CD4-positive, alpha-beta memory T cell (primary cell): ENCODE results near the gene CDKN3. TPM values are rescaled to one million over a fixed set of nuclear protein-coding genes. Genes with fewer than 3 reads are reported as not detected.

Experiments used
- CTCF ChIA-PET: fragments of 350-600 bp; sonication (Branson Sonifier 250); formaldehyde crosslinking; loops from one replicate; lab custom pipeline; 2021; ENCODE audit warnings: inconsistent platforms; ENCODE audit not compliant: partially characterized antibody; lab: Charles Lee
- POLR2A ChIA-PET: fragments of 350-600 bp; sonication (Branson Sonifier 250); formaldehyde crosslinking; loops from one replicate; lab custom pipeline; 2021; ENCODE audit not compliant: partially characterized antibody; lab: Charles Lee
- DNase-seq, 5 donors: peaks; one replicate each; pipeline versions ENCODE4 v3.0.0 to v3.0.0-alpha.2; 2020 to 2022; ENCODE audit warnings: mixed read lengths in 1 of 5
- H3K27ac ChIP-seq: one replicate; pipeline ENCODE4 v1.7.0; 2013; ENCODE audit warnings: low read depth, low read length
- H3K27me3 ChIP-seq: 2 replicates; pipeline ENCODE4 v1.7.0; 2013; ENCODE audit warnings: mild to moderate bottlenecking, low read length, moderate library complexity; ENCODE audit not compliant: insufficient read depth
- H3K36me3 ChIP-seq: 2 replicates; pipeline ENCODE4 v1.7.0; 2013; ENCODE audit warnings: mild to moderate bottlenecking, low read length, moderate library complexity; ENCODE audit not compliant: insufficient read depth
- H3K4me1 ChIP-seq: 2 replicates; pipeline ENCODE4 v1.7.0; 2013; ENCODE audit warnings: mild to moderate bottlenecking, low read length, moderate library complexity; ENCODE audit not compliant: insufficient read depth
- H3K4me3 ChIP-seq, 2 donors: one replicate each; pipeline ENCODE4 v1.7.0; 2013; ENCODE audit warnings: low read length in 2 of 2, mild to moderate bottlenecking in 1 of 2
- H3K9me3 ChIP-seq, 2 donors: one replicate each; pipeline ENCODE4 v1.7.0; 2013; ENCODE audit warnings: low read length in 2 of 2, control low read depth in 1 of 2; ENCODE audit not compliant: control insufficient read depth in 1 of 2
- H3K27ac Mint-ChIP-seq, 7 donors: one replicate each; pipeline ENCODE4 v1.8.0; 2020 to 2021; ENCODE audit warnings: mixed read lengths in 7 of 7, mild to moderate bottlenecking in 6 of 7, inconsistent platforms in 3 of 7, moderate library complexity in 3 of 7
- H3K27me3 Mint-ChIP-seq, 2 donors: one replicate each; pipeline ENCODE4 v1.8.0; 2020 to 2021; ENCODE audit warnings: mixed read lengths in 2 of 2
- H3K36me3 Mint-ChIP-seq, 2 donors: one replicate each; pipeline ENCODE4 v1.8.0; 2020 to 2021; ENCODE audit warnings: mixed read lengths in 2 of 2, inconsistent platforms in 1 of 2, mild to moderate bottlenecking in 1 of 2
- H3K4me1 Mint-ChIP-seq, 4 donors: one replicate each; pipeline ENCODE4 v1.8.0; 2020 to 2021; ENCODE audit warnings: mixed read lengths in 4 of 4, mild to moderate bottlenecking in 1 of 4
- H3K4me3 Mint-ChIP-seq, 8 donors: one replicate each; pipeline ENCODE4 v1.8.0; 2020 to 2021; ENCODE audit warnings: mixed read lengths in 8 of 8, mild to moderate bottlenecking in 7 of 8, moderate library complexity in 6 of 8, inconsistent platforms in 3 of 8
- H3K9me3 Mint-ChIP-seq, 8 donors: one replicate each; pipeline ENCODE4 v1.8.0; 2020 to 2021; ENCODE audit warnings: mixed read lengths in 8 of 8, mild to moderate bottlenecking in 5 of 8, inconsistent platforms in 3 of 8, moderate library complexity in 1 of 8
- intact Hi-C: fragments of 100-400 bp; cut with micrococcal nuclease; formaldehyde crosslinking; loops from one replicate; pipeline ENCODE4 v1.15.1; 2023
- polyA plus RNA-seq, 2 donors: library from polyadenylated mRNA; unstranded; fragments of 300-500 nt; fragmentation: Illumina TruSeq; gene quantifications; one replicate each; pipeline ENCODE4 v1.2.3, GENCODE V29; 2021
- total RNA-seq, 2 experiments: library from RNA; stranded (reverse); gene quantifications; one replicate each; pipeline ENCODE4 v1.2.3, GENCODE V29; 2021

The CDKN3 gene
- total and polyA plus RNA-seq, 4 experiments from 2014 or later = 1.1 to 5.0 (median 2.2) TPM

GRCh38 chr14:54443981-54444380 is 47.2 kb downstream of the CDKN3 start:
- Mint-ChIP-seq H3K27me3 (peaks cover 3 to 7% of the 10 kb centered on the region in 2 donors), H3K9me3 (peaks cover 0 to 1% (median 0%) of the 10 kb centered on the region in 8 donors), H3K36me3 (peaks cover 0 to 5% of the 10 kb centered on the region in 2 donors), H3K27ac (peak overlapping the region in 1 of 7 donors; percentile 6), H3K4me3 (no peak overlapping the region), H3K4me1 (peaks cover 18 to 29% (median 24%) of the 10 kb centered on the region in 4 donors)
- Histone ChIP-seq H3K27ac (no peak overlapping the region), H3K9me3 (no peaks in the 10 kb centered on the region), H3K4me3 (no peak overlapping the region), H3K27me3 (no peaks in the 10 kb centered on the region), H3K4me1 (peaks cover 23% of the 10 kb centered on the region), H3K36me3 (no peaks in the 10 kb centered on the region)
- intact Hi-C loops = loop anchor here (5.0 kb wide), 3 partner anchors 183 to 492 kb away; partner anchors contain the start of gene GCH1
- no peak for DNase-seq
- ChIA-PET POLR2A (interaction anchor here (1.4 to 2.1 kb wide), 2 partner anchors 45 to 47 kb away, joined by 5 to 6 read pairs; partner anchors contain the start of genes CDKN3 and GMFB), CTCF (interaction anchor here (0.6 to 3.0 kb wide), 4 partner anchors 40 to 66 kb away, joined by 3 to 22 read pairs (median 4); partner anchors contain the start of genes CDKN3 and CGRRF1)

DNA sequence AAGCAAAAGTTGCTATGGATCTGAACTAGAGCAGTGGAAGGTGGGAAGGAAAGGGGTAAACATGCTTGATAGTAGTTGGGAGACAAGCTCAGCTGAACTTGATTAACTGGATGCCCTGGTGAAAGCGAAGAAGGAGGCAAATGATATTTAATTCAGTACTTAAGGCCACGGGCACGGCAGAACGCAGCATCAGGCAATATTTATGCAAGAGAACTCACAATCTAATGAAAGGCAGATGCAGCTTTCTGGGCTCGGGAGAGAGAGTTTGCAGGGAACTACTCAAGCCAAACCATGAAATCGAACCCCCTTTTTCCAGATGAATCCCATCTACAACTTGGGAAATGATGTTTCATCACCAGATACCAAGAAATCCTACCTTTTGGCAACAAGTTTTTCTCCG is 47.9 kb downstream of the CDKN3 start:
- Histone ChIP-seq H3K4me1 (peaks cover 17% of the 10 kb centered on the region), H3K27ac (no peak overlapping the region), H3K9me3 (no peaks in the 10 kb centered on the region), H3K36me3 (no peaks in the 10 kb centered on the region), H3K27me3 (no peaks in the 10 kb centered on the region), H3K4me3 (no peak overlapping the region)
- intact Hi-C loops = loop anchor here (5.0 kb wide), 3 partner anchors 183 to 492 kb away; partner anchors contain the start of gene GCH1
- H3K36me3 Mint-ChIP-seq = peaks cover 0 to 5% of the 10 kb centered on the region in 2 donors
- POLR2A ChIA-PET = no interaction called here
- peaks cover 0 to 1% (median 0%) of the 10 kb centered on the region in 8 donors for H3K9me3 Mint-ChIP-seq
- H3K4me1 Mint-ChIP-seq = peaks cover 16 to 23% (median 18%) of the 10 kb centered on the region in 4 donors
- no peak overlapping the region for H3K4me3 Mint-ChIP-seq
- CTCF ChIA-PET = interaction anchor here (1.3 to 2.1 kb wide), 2 partner anchors 39 to 65 kb away, joined by 3 to 5 read pairs; partner anchors contain the start of gene CGRRF1
- peaks cover 5 to 7% of the 10 kb centered on the region in 2 donors for H3K27me3 Mint-ChIP-seq
- DNase-seq = no peak
- no peak overlapping the region for H3K27ac Mint-ChIP-seq

- Histone ChIP-seq H3K27me3 (no peaks in the 10 kb centered on the region), H3K36me3 (no peaks in the 10 kb centered on the region), H3K9me3 (no peaks in the 10 kb centered on the region), H3K4me1 (peaks cover 8% of the 10 kb centered on the region), H3K27ac (no peak overlapping the region), H3K4me3 (no peak overlapping the region)
- peaks cover 0 to 1% of the 10 kb centered on the region in 2 donors for H3K36me3 Mint-ChIP-seq
- intact Hi-C loops = no loop called here
- peaks cover 5 to 7% of the 10 kb centered on the region in 2 donors for H3K27me3 Mint-ChIP-seq
- H3K4me1 Mint-ChIP-seq = peaks cover 9 to 11% (median 9%) of the 10 kb centered on the region in 4 donors
- CTCF ChIA-PET = interaction anchor here (1.1 to 2.1 kb wide), 2 partner anchors 64 to 328 kb away, joined by 3 to 5 read pairs; partner anchors contain the start of gene CGRRF1
- no peak for DNase-seq
- H3K9me3 Mint-ChIP-seq = peaks cover 0 to 1% (median 0%) of the 10 kb centered on the region in 8 donors
- no peak overlapping the region for H3K4me3 Mint-ChIP-seq
- POLR2A ChIA-PET = no interaction called here
- no peak overlapping the region for H3K27ac Mint-ChIP-seq
Measured at GRCh38 chr14:54446161-54446693, 49.4 kb downstream of the CDKN3 start.

DNA sequence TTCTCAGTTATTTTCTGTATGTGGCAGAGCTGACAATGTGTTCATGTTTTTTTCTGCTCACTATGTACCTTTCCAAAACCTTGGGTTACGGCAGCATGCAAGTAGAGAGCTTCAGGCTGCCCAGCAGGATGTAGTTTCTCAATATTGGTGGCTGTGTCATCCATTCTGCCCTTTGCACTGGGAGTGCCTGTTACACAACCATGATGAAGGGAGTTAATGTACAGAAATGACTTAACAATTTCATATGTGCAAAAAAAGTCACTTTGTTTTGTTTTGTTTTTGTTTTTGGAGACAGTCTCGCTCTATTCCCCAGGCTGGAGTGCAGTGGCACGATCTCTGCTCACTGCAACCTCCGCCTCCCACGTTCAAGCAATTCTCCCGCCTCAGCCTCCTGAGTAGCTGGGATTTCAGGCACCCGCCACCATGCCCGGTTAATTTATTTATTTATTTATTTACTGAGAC is 50.5 kb downstream of the CDKN3 start:
- CTCF ChIA-PET = no interaction called here
- H3K27ac ChIP-seq = no peak overlapping the region
- H3K4me3 ChIP-seq = no peak overlapping the region
- intact Hi-C loops = no loop called here
- POLR2A ChIA-PET = interaction anchor here (1.0 kb wide), 1 partner anchor 41 kb away, joined by 3 read pairs; the partner anchor contains the start of gene GMFB
- peaks cover 0 to 1% (median 0%) of the 10 kb centered on the region in 8 donors for H3K9me3 Mint-ChIP-seq
- no peaks in the 10 kb centered on the region for H3K36me3 ChIP-seq
- peaks cover under 1% of the 10 kb centered on the region for H3K4me1 ChIP-seq
- no peak for DNase-seq
- H3K27me3 ChIP-seq = no peaks in the 10 kb centered on the region
- H3K4me1 Mint-ChIP-seq = peaks cover 0 to under 1% (median 0%) of the 10 kb centered on the region in 4 donors
- H3K9me3 ChIP-seq = no peaks in the 10 kb centered on the region
- no peak overlapping the region for H3K27ac Mint-ChIP-seq
- peaks cover 5 to 7% of the 10 kb centered on the region in 2 donors for H3K27me3 Mint-ChIP-seq
- H3K4me3 Mint-ChIP-seq = no peak overlapping the region
- H3K36me3 Mint-ChIP-seq = no peaks in the 10 kb centered on the region

DNA sequence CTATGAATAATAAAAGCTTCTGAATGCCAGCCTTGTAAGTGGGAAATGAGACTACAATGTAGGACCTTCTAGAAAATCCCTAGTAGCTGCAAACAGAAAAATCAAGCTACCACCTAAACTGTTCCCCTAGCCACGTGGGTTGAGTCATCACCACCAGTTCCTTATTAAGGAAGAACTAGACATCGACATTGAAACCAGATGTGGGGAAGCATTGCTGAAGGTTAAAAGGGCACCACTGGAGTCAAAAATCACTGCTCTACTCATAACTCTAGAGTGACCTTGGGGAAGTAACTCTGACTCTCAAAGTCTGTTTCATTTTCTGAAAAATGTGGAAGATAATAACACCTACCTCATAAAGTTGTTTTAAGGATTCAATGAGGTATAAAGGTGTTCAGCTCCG is 53.7 kb downstream of the CDKN3 start:
- Mint-ChIP-seq H3K27ac (no peak overlapping the region), H3K4me3 (no peak overlapping the region), H3K9me3 (no peaks in the 10 kb centered on the region), H3K36me3 (no peaks in the 10 kb centered on the region), H3K4me1 (no peaks in the 10 kb centered on the region), H3K27me3 (peaks cover 5 to 7% of the 10 kb centered on the region in 2 donors)
- Histone ChIP-seq H3K4me1 (no peaks in the 10 kb centered on the region), H3K27me3 (no peaks in the 10 kb centered on the region), H3K36me3 (no peaks in the 10 kb centered on the region), H3K27ac (no peak overlapping the region), H3K4me3 (no peak overlapping the region), H3K9me3 (no peaks in the 10 kb centered on the region)
- CTCF ChIA-PET = interaction anchor here (1.4 kb wide), 1 partner anchor 9 kb away, joined by 3 read pairs; no protein-coding TSS in a partner anchor
- no peak for DNase-seq
- POLR2A ChIA-PET = no interaction called here
- intact Hi-C loops = no loop called here

DNA sequence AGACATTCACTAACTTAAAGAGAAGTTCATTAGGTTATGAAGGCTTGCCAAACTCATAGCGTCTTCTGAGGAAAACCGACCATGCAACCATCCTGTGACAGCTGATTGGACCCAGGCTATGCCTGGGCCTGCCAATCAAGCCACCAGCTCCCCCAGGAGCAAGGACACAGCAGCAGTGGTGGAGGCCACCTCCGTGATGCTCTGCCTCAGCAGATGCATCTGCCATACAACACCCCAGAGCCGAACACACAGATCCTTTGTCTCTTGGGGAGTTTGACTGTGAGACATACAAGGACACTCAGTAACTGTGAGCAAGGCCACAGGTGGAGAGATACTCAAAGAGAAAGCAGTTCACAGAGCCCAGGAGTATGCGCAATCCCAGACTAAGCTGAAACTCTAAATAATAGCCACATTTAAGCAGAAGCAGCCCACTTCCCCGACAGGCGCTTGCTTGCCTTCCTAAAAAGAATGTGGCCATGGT is 54.4 kb downstream of the CDKN3 start:
- CTCF ChIA-PET = no interaction called here
- no peaks in the 10 kb centered on the region for H3K4me1 Mint-ChIP-seq

DNA sequence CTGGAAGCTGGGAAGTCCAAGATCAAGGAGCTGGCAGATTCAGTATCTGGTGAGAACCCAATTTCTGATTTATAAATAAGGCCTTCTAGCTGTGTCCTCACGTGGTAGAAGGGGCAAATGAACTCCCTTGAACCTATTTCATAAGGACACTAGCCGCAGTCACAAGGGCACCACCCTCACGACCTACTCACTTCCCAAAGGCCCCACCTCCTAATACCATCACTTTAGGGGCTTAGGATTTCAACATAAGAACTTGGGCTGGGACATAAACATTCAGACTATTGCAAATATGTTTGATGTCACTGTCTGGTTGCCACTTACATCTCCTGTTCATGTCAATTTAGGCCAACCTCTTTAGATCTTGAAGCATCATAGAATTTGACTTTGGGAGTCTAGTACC is 55.2 kb downstream of the CDKN3 start:
- peaks cover 2 to 3% of the 10 kb centered on the region in 2 donors for H3K27me3 Mint-ChIP-seq
- Histone ChIP-seq H3K27ac (no peak overlapping the region), H3K27me3 (no peaks in the 10 kb centered on the region), H3K4me3 (no peak overlapping the region), H3K4me1 (no peaks in the 10 kb centered on the region), H3K9me3 (no peaks in the 10 kb centered on the region), H3K36me3 (no peaks in the 10 kb centered on the region)
- ChIA-PET POLR2A (no interaction called here), CTCF (no interaction called here)
- H3K36me3 Mint-ChIP-seq = no peaks in the 10 kb centered on the region
- no peak overlapping the region for H3K4me3 Mint-ChIP-seq
- no peak overlapping the region for H3K27ac Mint-ChIP-seq
- no peak for DNase-seq
- no peaks in the 10 kb centered on the region for H3K4me1 Mint-ChIP-seq
- H3K9me3 Mint-ChIP-seq = no peaks in the 10 kb centered on the region
- intact Hi-C loops = no loop called here

More for the DNA sequence above, 54.4 kb downstream of the CDKN3 start:
- Histone ChIP-seq H3K4me3 (no peak overlapping the region), H3K36me3 (no peaks in the 10 kb centered on the region), H3K4me1 (no peaks in the 10 kb centered on the region), H3K27me3 (no peaks in the 10 kb centered on the region), H3K9me3 (no peaks in the 10 kb centered on the region), H3K27ac (no peak overlapping the region)
- DNase-seq = no peak
- no peak overlapping the region for H3K27ac Mint-ChIP-seq
- H3K4me3 Mint-ChIP-seq = no peak overlapping the region
- H3K27me3 Mint-ChIP-seq = peaks cover 3 to 5% of the 10 kb centered on the region in 2 donors
- POLR2A ChIA-PET = interaction anchor here (0.5 kb wide), 1 partner anchor 39 kb away, joined by 3 read pairs; no protein-coding TSS in a partner anchor
- intact Hi-C loops = no loop called here
- H3K9me3 Mint-ChIP-seq = no peaks in the 10 kb centered on the region
- H3K36me3 Mint-ChIP-seq = no peaks in the 10 kb centered on the region
